Stimulated activated CD4-positive, alpha-beta T cell treated with anti-CD3 and anti-CD28 coated beads, Interleukin-1b, Interleukin-23, amount 100 ng/mL, for 4 hours (primary cell): ENCODE data around the gene STX16.

Experiments used
- DNase-seq, 2 donors: peaks; one replicate each; pipeline ENCODE4 v3.0.0-alpha.2; 2020; ENCODE audit warnings: low read depth in 2 of 2

The STX16 gene

DNA sequence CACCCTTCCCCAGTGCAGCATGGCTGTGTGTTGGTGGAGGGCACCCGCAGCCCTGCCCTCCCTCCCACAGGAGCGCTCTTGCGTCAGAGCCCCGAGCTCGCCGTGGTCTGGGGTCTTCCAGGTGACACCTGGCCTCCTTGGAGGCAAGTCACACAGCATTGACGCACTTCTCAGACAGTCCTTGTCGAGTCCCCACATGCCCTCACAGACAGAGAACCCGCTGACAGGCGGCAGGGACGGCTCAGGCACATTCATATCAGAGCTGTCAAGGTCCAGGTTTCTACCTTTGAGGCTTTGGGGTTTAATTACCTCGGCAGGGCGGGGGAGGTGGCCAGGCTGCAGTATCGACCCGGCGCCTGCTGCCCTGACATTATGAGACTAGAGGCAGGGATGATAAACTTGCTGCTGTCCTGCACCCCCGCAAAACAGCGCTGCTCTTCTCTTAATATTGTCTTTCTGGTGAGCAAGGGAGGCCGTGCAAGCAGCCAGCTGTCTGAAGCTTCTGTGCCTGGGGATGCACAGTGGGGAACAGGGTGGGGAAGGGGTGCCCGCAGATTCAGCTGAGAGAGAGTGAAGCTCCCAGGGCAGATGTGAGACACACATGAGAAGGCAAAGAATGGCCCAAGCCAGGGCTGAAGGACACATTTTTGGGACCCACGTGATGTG lies 46.3 kb downstream of the STX16 start:
- DNase-seq: no peak

- no peak for DNase-seq
Measured at GRCh38 chr20:58697867-58698703, 47.0 kb downstream of the STX16 start.

DNA sequence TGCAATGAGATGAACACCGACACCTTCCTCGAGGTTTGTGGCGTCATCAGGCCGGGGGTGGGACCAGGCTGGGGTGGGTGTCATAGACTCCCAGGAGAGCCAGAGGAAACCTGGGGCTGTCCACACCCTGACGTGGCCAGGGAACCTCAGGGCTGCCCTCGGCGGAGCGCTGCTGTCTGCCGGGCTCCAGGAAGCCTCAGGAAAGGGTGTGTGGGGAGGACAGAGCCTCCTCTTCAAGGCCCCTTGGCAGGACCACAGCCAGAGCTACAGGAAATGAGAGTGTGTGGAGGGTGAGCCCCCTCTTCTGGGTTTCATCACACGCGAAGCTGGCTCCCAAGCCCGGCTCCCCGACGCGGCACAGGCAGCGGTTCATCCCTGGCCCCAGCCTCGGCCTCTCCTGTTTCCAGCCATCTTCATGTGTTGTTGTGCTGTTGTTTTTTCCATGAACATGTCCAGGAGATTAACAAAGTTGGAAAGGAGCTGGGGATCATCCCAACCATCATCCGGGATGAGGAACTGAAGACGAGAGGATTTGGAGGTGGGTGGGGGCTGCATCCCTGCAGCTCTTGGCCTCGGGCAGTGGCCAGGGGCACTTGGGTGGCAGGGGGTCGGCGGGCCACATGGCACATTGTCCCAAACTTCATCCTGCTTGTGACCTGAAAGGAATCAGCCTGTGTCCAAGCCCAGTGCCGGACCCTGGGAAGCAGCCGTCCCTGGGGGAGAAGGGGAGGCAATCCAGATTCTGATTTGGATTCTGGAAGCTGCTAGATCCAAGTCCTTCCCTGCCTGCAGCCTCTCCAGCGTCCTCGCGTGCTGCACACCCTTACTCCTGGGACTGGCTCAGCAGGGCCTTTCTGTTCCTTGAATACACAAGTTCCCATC lies 47.9 kb downstream of the STX16 start:
- DNase-seq: no peak

- DNase-seq: no peak
Measured at GRCh38 chr20:58699623-58700107, 48.6 kb downstream of the STX16 start.

GRCh38 chr20:58700121-58700821 lies 49.2 kb downstream of the STX16 start:
- no peak for DNase-seq

GRCh38 chr20:58700823-58701222 lies 49.7 kb downstream of the STX16 start:
- DNase-seq: no peak

- DNase-seq: no peak
Measured at GRCh38 chr20:58701431-58702160, 50.5 kb downstream of the STX16 start.

DNA sequence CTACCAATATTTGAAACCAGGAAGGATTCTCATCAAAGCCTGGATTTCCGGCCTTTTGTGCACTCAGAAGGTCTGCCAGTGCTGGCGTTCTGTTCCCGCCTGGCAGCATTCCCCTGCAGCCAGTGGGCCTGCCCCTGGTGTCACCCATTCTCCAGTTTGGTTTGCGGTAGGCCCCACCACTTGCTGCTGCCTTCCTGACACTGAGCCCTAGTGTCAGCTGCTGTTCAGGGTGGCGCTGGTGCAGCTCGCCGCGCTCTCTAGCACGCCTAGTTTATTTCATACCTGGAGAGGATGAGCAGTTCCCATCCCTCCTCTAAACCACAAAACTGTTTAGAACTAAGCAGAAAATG lies 51.1 kb downstream of the STX16 start:
- no peak for DNase-seq

DNA sequence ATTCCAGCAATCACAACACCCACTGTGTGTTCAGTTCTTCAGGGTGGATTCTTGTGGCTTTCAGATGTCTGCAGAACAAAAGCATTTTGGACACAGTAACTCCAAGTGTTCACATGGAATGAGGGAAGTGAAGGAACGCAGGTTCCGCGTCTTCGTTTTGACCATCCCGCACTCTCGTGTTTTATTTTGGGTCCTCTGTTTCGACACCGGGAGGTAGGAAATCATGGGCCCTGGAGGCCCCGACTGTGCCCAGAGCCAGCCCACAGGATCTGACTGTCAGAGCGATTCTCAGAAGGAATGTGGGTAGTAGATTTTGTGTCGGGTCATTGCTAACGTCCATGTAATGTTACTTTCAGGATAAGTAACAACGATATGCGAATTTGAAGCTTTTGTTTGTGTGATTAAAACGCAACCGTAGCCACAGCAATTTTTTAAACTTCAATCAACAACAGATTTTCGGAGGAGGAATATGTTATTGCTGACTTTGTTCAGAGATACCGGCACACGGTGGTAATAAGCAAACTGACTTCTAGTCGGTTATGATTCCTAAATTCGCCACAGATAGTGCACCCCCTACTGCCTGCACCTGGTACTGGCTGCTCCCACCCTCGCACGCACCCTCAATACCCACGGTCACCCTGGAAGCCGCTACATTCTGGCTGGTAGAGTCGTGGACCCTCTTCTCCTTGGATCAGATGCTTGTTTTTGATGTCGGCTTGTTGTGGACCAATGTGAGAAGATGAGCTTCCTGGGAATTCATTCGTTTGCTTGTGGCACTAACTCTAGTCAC lies 52.0 kb downstream of the STX16 start:
- DNase-seq: no peak

- no peak for DNase-seq
Measured at GRCh38 chr20:58703765-58704371, 52.8 kb downstream of the STX16 start.

DNA sequence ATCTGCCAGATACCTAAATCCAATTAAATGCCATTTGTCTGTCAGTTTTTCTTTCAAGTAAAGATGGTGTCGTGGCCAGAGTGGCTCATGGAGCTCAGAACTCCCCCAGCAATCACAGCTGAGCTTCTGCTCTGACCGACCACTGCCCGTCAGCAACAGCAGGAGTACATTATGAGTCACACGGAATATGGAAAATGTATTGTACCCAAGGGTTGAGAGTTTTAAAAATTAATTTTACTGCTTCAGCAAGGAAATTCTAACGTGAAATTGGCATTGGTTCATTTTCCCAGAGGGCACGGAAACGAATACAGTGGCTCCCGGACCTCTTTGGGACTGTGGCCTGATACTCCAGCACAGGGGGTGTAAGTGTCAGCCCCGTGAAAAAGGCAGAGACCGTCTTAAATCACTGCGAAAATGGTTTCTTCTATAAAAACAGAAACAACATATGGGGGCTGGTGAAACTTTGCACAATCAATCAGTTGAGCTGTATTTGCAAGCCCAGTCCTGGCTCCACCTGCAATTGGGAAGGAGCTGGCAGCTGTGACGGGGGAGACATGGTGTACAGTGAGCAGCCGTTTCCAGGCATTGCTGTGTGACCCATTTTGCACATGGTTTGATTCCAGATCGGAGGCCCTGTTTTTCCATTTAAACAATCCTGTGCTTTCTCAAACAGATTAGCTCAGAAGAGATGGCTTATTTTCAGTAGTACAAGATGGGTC lies 54.3 kb downstream of the STX16 start:
- no peak for DNase-seq

DNA sequence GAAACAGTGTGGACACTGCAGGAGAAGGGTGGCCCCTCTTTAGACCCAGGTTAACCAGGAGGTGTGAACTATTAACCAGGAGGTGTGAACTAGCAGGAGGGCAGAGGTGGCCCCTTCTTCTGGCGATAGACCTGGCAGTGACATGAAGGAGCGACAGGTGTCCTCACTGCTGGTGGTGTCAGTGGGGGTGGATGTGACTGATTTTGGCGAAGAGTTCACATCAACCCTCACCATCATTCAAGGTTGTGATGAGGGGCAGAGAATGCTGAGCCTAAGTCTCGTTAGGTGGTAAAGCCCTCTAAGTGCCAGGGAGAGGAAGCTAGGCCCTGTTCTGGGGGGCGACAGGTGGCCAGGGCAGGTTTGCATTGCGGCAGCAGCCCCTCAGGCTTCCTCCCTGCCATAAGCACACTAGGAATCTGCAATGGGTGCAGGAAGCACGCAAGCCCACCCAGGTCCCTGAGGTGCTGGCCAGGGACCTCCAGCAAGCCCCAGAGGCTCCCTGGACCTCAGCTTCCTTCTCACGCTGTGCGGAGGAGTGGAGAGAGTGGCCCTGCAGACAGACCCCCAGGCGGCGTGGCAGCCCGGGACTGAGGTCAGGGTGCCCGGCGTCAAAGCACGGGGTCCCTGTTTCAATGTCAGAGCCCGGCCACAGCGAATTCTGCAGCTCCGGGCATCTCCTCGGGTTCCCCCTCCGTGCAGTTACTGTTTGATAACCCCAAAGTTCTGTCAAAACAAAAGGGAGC lies 55.2 kb downstream of the STX16 start:
- DNase-seq: no peak

- no peak for DNase-seq
Measured at GRCh38 chr20:58706975-58707681, 56.0 kb downstream of the STX16 start.

- DNase-seq: no peak
Measured at GRCh38 chr20:58707770-58708169, 56.7 kb downstream of the STX16 start.

DNA sequence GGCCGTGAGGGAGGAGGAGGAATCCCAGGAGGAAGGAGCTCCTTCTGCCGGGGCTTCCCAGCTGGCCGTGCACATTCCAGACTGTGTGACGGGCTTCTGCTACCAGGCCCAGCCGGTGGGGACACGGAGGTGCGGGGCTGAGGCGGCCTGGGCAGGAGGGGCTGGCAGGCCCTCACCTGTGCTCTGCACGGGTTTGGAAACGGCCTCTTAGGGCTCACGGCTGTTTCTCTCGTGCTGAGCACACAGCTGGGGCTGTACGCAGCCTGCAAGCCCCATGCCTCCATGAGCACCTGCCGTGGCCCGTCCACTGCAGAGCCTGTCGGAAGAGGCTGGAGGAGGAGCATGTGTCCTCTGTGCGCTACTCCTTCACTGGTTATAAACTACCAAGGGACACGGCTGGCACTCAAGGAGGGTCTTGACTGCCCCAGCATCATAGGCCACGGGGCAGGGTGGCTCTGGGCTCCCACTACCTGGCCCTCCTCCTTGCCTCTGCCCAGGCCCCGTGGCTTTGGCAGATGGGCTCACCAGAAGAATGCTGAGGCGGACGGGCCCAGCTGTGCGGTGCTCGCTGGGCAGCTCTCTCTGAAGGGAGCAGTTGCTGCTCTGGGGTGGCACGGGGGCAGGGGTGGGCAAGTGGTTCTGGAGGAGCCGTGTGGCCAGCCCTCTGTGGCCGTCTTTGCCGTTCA lies 57.3 kb downstream of the STX16 start:
- no peak for DNase-seq

DNA sequence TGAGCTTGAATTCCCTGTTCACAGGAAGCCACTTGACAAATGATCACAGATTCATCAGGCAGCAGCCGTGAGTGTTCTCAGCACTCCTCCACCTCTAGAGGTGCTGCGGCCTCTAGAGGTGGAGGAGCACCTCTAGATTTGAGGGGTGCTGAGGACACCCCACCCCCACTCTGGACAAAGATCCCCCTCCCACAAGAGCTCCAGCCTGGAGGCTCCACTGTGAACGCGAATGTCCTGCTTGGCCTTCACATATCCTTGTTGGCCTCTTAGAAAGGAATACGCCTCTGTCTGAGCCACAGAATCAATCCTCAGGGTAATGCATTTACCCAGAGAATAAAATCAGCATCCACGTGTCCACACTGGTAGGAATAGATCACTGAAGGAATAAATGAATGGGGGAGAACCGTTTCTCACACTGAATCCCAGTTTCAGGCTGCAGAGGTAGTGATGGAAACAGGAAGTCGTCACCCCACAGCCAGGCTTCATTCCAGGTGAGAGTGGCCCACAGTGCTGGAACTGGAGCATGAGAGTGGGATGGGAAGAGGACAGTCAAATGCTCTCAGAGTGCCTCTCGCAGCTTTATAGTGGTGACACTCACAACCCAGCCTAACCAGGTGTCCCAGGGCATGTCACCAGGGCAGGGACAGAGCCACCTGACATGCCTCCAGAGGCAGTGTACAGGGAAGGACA lies 58.1 kb downstream of the STX16 start:
- DNase-seq: no peak

DNA sequence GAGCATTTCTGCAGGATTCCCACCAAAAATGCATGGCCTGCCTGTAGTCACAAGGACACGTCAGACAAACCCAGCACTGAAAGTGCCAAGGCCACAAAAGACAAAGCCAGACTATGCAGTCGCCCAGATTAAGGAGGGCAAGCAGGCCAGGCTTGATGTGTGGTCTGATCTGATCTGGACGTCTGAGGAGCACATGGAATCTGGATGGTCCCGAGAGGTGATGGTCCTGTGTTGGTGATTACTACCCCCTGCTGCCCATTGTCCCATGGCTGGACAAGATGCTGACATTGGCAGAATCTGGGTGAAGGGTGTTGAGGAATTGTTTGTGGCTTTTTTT lies 58.6 kb downstream of the STX16 start:
- DNase-seq: no peak
